Ishikawa (cell line): ENCODE results near the gene INTS6.

ENCODE experiments used
- CEBPB ChIP-seq: IDR thresholded peaks from 2 replicates; pipeline ENCODE4 v1.6.1; 2012
- CREB1 ChIP-seq: IDR thresholded peaks from 2 replicates; pipeline ENCODE4 v1.6.1; 2012; ENCODE audit warnings: low read depth
- EGR1 ChIP-seq: IDR thresholded peaks from 2 replicates; pipeline ENCODE4 v1.6.1; 2012
- EP300 ChIP-seq: IDR thresholded peaks from 2 replicates; pipeline ENCODE4 v1.6.1; 2012; ENCODE audit warnings: borderline replicate concordance
- FOXM1 ChIP-seq: IDR thresholded peaks from 2 replicates; pipeline ENCODE4 v1.6.1; 2012; ENCODE audit warnings: low read depth, borderline replicate concordance
- NFIC ChIP-seq: IDR thresholded peaks from 2 replicates; pipeline ENCODE4 v1.6.1; 2012
- RAD21 ChIP-seq: IDR thresholded peaks from 2 replicates; pipeline ENCODE4 v1.6.1; 2012; ENCODE audit warnings: low read depth
- REST ChIP-seq: IDR thresholded peaks from 2 replicates; pipeline ENCODE4 v1.6.1; 2012; ENCODE audit warnings: low read depth, mild to moderate bottlenecking
- TAF1 ChIP-seq: IDR thresholded peaks from 2 replicates; pipeline ENCODE4 v1.6.1; 2012; ENCODE audit warnings: low read depth, mild to moderate bottlenecking
- TCF12 ChIP-seq: IDR thresholded peaks from 2 replicates; pipeline ENCODE4 v1.6.1; 2012; ENCODE audit warnings: low read depth
- TEAD4 ChIP-seq: IDR thresholded peaks from 2 replicates; pipeline ENCODE4 v1.6.1; 2012
- YY1 ChIP-seq: IDR thresholded peaks from 2 replicates; pipeline ENCODE4 v1.6.1; 2012; ENCODE audit warnings: low read depth
- TF ChIP-seq, protein P1 (sequence below): IDR thresholded peaks from 2 replicates; pipeline ENCODE4 v1.6.1; 2012
- TF ChIP-seq, protein P2 (sequence below): IDR thresholded peaks from 2 replicates; pipeline ENCODE4 v1.6.1; 2012

DNA sequence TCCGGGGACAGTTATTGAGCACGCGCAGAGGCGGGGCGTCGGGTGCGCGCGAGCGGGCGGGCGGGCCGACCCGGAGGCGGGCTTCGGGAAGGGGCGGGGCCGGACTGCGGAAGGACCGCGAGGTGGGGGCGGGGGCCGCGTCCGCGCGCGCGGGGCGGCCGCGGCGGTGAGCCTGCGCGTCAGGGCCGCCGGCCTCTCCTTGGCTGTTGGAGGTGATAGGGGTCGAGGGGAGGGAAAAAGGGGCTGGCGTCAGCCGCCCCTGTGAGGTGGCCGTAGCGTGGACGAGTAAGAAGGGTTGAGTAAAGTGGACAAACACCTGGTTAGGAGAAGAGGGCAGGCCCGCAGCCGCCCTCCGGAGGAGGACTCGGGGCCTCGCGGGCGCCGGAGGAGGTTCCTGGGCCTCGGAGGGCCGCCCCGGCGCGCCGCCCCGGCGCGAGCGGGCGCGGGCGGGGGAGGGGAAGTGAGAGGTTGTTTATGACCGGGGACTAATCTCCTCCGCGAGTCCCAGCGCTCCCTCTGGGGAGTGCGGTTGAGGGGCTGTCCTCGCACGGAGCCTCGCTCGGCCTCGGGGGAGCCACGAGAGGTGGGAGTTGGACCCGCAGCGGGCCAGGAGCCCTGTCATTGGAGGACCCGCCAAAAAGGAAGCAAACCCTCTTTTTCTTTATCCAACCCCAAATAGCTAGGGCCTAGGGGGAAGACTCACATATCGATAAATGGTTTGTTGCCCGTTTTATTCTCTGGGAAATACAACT is 547 bp upstream of the INTS6 start:
- no peak for TF ChIP-seq REST
- no peak for TF ChIP-seq EP300
- TF ChIP-seq CEBPB = no peak
- TF ChIP-seq, protein P1, sequence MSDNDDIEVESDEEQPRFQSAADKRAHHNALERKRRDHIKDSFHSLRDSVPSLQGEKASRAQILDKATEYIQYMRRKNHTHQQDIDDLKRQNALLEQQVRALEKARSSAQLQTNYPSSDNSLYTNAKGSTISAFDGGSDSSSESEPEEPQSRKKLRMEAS = peak; percentile 5; the same call in 1 of the 2 replicates
- no peak for TF ChIP-seq EGR1
- no peak; the same call in 1 of the 2 replicates for TF ChIP-seq TAF1
- peak; percentile 34; the same call in 1 of the 2 replicates for TF ChIP-seq YY1
- TF ChIP-seq, protein P2, sequence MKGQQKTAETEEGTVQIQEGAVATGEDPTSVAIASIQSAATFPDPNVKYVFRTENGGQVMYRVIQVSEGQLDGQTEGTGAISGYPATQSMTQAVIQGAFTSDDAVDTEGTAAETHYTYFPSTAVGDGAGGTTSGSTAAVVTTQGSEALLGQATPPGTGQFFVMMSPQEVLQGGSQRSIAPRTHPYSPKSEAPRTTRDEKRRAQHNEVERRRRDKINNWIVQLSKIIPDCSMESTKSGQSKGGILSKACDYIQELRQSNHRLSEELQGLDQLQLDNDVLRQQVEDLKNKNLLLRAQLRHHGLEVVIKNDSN = no peak
- 0 out of 2 replicates have a peak, but pooled peaks have one; percentile 3 for TF ChIP-seq NFIC
- TF ChIP-seq TCF12 = no peak; the same call in 1 of the 2 replicates
- TF ChIP-seq TEAD4 = no peak; the same call in 1 of the 2 replicates
- TF ChIP-seq RAD21 = no peak
- no peak for TF ChIP-seq CREB1
- TF ChIP-seq FOXM1 = no peak
